HG03045 (cell line): ENCODE measurements around the gene HOXA4.

Source experiments
- ATAC-seq: cut with Tn5 transposase; IDR thresholded peaks from one replicate; pipeline ENCODE4 v1.9.1; 2021; ENCODE audit warnings: mild to moderate bottlenecking, moderate library complexity; ENCODE audit not compliant: unreplicated experiment

Gene HOXA4

GRCh38 chr7:27106901-27107240 lies 23.7 kb downstream of the HOXA4 start:
- ATAC-seq, result no peak

- ATAC-seq, result no peak
Observed at GRCh38 chr7:27106181-27106900, 24.2 kb downstream of the HOXA4 start.

- ATAC-seq, result no peak
Observed at GRCh38 chr7:27105301-27106031, 25.1 kb downstream of the HOXA4 start.

- no peak for ATAC-seq
Observed at GRCh38 chr7:27104341-27105058, 26.1 kb downstream of the HOXA4 start.

- no peak for ATAC-seq
Observed at GRCh38 chr7:27103489-27104226, 26.9 kb downstream of the HOXA4 start.

GRCh38 chr7:27102581-27103442 lies 27.7 kb downstream of the HOXA4 start, which contains the start of gene HOXA2:
Gene HOXA2, minus strand, starts transcription at chr7:27102683. Its CDS starts 183 bp downstream, at chr7:27102500.
- ATAC-seq, result no peak

GRCh38 chr7:27101957-27102580 lies 28.5 kb downstream of the HOXA4 start:
- no peak for ATAC-seq

- no peak for ATAC-seq
Observed at GRCh38 chr7:27101171-27101956, 29.2 kb downstream of the HOXA4 start.

GRCh38 chr7:27100694-27101170 lies 29.8 kb downstream of the HOXA4 start:
- ATAC-seq, result no peak

- no peak for ATAC-seq
Observed at GRCh38 chr7:27099453-27100370, 30.8 kb downstream of the HOXA4 start.

GRCh38 chr7:27098578-27099451 lies 31.7 kb downstream of the HOXA4 start:
- no peak for ATAC-seq

GRCh38 chr7:27097686-27098577 lies 32.6 kb downstream of the HOXA4 start:
- no peak for ATAC-seq

- no peak for ATAC-seq
Observed at GRCh38 chr7:27096768-27097514, 33.6 kb downstream of the HOXA4 start.

- peak; percentile 80 for ATAC-seq
Observed at GRCh38 chr7:27095897-27096767, 34.4 kb downstream of the HOXA4 start, which contains the start of gene HOXA1. Gene HOXA1, minus strand, starts transcription at chr7:27096000. Its CDS starts 88 bp downstream, at chr7:27095912.
